ENCODE data around the gene ICE2. TPM values are rescaled to one million over a fixed set of nuclear protein-coding genes. Genes with fewer than 3 reads are reported as not detected.

Gene ICE2, protein sequence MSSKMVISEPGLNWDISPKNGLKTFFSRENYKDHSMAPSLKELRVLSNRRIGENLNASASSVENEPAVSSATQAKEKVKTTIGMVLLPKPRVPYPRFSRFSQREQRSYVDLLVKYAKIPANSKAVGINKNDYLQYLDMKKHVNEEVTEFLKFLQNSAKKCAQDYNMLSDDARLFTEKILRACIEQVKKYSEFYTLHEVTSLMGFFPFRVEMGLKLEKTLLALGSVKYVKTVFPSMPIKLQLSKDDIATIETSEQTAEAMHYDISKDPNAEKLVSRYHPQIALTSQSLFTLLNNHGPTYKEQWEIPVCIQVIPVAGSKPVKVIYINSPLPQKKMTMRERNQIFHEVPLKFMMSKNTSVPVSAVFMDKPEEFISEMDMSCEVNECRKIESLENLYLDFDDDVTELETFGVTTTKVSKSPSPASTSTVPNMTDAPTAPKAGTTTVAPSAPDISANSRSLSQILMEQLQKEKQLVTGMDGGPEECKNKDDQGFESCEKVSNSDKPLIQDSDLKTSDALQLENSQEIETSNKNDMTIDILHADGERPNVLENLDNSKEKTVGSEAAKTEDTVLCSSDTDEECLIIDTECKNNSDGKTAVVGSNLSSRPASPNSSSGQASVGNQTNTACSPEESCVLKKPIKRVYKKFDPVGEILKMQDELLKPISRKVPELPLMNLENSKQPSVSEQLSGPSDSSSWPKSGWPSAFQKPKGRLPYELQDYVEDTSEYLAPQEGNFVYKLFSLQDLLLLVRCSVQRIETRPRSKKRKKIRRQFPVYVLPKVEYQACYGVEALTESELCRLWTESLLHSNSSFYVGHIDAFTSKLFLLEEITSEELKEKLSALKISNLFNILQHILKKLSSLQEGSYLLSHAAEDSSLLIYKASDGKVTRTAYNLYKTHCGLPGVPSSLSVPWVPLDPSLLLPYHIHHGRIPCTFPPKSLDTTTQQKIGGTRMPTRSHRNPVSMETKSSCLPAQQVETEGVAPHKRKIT
- 99.1 TPM for polyA plus RNA-seq (ENCODE audit: insufficient read length)
- long read RNA-seq, donor 1, full-length matches to known transcripts, result 4 of 4 reads
- long read RNA-seq, donor 1, partial matches to known transcripts, result 0 of 4 reads
- long read RNA-seq, donor 1, other reads (novel, unspliced or antisense), result 0 of 4 reads
- long read RNA-seq, donor 2, full-length matches to known transcripts, result 6 of 13 reads
- long read RNA-seq, donor 2, partial matches to known transcripts, result 7 of 13 reads
- long read RNA-seq, donor 2, other reads (novel, unspliced or antisense), result 0 of 13 reads
- long read RNA-seq, donor 3, full-length matches to known transcripts, result 4 of 4 reads
- long read RNA-seq, donor 3, partial matches to known transcripts, result 0 of 4 reads
- long read RNA-seq, donor 3, other reads (novel, unspliced or antisense), result 0 of 4 reads
- long read RNA-seq, donor 4, partial matches to known transcripts, result 0 of 1 reads
- long read RNA-seq, donor 4, other reads (novel, unspliced or antisense), result 0 of 1 reads
- long read RNA-seq, donor 5, full-length matches to known transcripts, result 9 of 9 reads
- long read RNA-seq, donor 5, partial matches to known transcripts, result 0 of 9 reads
- long read RNA-seq, donor 5, other reads (novel, unspliced or antisense), result 0 of 9 reads
- long read RNA-seq, donor 6, full-length matches to known transcripts, result 5 of 5 reads
- long read RNA-seq, donor 6, partial matches to known transcripts, result 0 of 5 reads
- long read RNA-seq, donor 6, other reads (novel, unspliced or antisense), result 0 of 5 reads
- long read RNA-seq, donor 7, full-length matches to known transcripts, result 8 of 13 reads
- long read RNA-seq, donor 7, partial matches to known transcripts, result 5 of 13 reads
- long read RNA-seq, donor 7, other reads (novel, unspliced or antisense), result 0 of 13 reads
- long read RNA-seq, donor 8, full-length matches to known transcripts, result 2 of 2 reads
- long read RNA-seq, donor 8, partial matches to known transcripts, result 0 of 2 reads
- long read RNA-seq, donor 8, other reads (novel, unspliced or antisense), result 0 of 2 reads

GRCh38 chr15:60478566-60479360 is at the start of gene ICE2:
ICE2 (minus strand) TSS chr15:60479142; CDS start chr15:60477977, 1,165 bp downstream.
- peak; percentile 94 for DNase-seq

GRCh38 chr15:60528530-60528929 is 49.6 kb upstream of the ICE2 start:
- no peak for DNase-seq

DNA sequence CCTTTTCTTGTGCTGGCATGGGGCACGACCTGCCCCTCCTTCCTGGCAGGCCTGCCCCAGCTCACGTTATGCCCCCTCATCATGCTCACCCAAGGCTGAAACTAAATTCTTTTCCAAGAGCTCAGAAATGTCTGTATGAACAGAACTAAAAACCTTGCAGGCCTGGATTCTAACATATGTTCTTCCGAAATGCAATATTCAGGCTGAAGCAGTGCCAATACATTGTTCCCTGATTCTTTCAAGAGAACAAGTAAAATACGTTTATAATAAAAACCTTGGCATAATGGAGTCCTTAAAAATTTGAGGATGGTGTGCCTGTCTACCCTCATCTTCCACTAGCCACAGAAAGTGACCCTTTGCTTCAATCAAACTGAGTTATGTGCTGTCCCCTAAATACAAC is 48.5 kb upstream of the ICE2 start:
- DNase-seq, result no peak

DNA sequence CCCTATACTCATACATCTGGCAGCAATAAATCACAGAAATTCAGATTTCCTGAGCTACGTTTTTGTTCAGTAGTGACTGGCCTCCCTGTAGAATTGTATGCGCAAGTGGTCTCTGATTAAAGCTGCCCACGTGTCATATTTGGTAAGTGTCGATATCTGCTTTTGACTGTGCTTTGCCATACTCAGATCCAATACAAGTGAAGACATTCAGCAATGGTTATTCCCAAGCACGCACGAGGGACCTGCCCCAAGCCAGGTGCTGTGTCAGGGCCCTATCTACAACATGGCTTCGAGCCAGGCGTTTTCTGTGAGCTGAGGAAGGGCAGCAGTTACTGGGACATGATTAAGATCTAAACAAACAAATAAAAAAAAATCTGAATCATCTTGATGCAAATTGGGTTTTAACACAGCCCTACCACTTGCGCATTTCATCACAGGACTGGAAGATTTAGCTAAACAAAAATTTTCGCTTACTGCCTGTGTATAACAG is 47.2 kb upstream of the ICE2 start:
- DNase-seq, result no peak

DNA sequence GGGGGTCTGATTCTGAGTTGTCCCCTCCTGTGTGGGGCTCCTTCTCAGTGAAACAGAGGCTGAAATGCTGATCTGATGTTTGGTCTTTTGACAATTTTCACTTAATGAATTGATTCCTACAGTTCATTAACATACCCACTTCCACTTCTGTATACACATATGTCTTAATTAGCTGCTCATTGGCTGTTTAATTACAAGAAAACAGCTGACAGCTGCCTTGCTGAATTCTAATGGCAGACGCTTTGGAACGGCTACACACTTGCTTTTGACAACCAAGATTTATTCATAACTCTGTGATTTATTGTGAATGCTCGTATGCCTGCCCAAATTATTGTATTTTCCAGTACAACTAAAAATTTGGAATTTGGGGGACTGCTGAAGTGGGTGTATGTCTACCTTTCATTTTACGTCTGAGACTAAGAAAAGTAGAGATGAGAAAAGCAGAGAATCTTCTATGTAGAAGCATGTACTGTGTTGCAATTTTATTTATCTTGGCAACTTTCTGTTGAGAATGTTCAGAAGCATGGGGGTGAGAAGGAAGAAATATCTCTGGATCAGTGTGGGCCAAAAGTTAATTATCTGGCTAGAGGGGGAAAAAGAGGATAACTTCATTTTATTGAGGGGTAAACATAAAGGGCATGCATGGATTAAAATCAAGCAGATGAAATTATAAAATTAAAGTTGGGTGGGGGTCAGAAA is 46.5 kb upstream of the ICE2 start:
- DNase-seq, result no peak

GRCh38 chr15:60523056-60523455 is 44.1 kb upstream of the ICE2 start:
- no peak for DNase-seq

DNA sequence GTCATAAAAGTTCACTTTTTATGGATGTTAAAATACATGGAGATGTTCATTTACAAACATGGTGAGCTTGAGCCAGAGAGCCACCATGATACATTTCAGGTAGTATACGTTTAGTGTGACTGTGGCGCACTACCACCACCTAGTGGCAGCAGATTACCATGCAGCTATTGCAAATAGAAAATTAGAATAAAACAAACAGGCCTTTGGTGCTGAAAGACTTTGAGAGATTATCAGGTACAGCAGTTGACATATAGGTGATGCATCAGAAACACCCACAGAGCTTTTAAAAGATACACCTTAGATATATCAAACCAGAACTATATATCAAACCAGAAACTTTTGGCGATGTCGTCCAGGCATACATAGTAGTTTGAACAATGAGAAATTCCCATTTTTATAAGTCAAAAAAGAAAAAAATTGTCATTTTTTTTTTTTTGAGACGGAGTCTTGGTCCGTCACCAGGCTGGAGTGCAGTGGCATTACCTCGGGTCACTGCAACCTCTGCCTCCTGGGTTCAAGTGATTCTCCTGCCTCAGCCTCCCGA is 42.0 kb upstream of the ICE2 start:
- peak; percentile 61 for DNase-seq

DNA sequence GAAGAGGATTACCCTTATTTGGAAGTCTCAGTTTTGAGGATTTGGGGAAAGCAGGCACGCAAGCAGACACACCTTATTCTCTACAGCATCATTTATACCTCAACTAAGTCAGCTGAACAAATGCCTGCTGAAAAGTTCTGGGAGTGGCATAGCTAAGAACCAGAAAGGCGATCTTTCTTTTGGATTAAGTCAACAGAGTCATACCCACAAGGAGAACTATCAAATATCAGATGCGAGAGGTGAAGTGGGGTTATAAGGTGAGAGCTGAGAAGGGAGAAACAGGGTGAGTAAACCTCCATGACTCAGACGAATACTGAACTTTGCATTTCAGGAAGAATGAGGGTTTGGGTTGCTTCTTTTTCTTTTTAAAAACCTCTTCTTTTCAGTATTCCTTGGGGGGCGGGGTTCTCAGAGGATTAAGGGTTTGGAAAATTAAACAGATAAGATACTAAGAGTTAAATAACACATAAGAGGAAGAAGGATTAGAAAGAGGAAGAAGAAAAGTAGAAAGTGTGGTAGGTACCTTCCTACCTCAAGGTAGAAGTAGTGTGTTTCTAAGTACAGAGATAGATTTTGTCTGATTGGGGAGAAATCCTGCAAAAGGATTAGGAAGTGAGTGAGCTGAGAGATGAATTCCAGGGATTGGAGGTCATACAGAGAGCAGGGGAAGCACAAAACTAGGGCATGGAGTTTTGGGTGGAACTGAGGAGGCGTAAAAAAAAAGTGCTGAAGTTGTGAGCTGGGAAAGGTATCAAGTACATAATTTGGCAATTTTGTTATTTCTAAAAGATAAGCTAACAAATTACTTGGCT is 41.3 kb upstream of the ICE2 start:
- no peak for DNase-seq

DNA sequence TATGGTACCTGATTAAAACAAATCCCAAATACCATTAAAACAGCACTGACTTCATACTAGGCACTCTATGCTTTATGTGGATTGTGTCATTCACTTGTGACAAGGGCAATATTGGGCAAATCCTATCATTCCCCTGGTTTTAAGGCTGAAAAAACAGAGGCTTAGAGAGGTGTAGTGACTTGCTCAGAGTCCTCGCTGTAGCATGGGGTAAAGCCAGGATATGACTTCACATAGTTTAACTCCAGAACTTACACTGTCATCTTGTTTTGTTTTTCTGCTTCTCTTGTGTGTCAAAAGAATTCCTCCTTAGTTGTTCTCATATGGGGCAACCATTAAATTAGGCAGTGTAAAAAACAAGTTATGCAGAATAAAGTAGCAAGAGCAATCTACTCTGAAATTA is 40.3 kb upstream of the ICE2 start:
- no peak for DNase-seq

DNA sequence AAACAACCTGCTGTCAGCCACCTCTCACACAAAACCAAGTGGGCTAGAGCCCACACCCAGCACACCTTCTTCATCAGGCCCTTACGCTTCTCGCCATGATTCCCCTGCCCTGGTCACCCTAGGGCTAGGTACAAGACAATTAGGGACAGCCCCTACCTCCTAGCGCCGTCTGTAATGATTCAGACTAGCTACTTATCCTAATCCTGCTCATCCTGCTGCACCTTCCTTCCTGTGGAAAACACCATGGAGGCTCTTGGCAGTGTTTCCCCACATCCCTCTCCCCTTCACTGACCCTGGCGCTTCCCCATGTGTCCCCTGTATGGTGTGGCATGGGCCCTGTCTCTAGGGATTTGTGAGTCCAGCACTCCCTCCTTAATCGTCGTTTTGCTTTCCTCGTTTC is 39.6 kb upstream of the ICE2 start:
- no peak for DNase-seq

DNA sequence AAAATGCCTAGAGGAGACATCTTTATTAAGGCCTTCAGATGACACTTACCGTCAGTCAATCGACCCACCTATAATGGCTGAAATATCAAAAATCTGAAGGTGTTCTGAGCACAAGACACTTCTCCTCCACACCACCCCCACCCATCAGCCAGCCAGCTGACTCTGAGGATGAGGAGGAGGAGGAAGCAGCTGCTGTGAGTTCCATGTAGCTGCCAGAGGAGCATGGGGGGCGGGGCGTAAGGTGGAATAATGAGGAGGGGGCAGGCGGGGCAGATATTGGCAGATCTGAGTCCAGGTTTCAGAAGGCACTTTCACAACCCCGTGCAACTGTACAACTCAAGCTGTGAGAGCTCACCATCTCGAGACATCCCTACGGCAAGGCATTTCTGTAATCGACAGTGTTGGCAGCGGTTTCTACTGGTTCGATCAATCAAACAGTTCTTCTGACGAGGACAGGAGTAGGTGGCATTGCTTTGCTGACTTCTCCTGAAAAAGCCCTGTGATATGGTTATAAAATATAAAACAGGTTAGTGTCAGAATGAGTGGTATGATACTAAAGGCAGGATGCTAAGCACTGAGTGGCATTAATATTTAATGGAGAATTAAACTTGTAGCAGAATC is 35.4 kb upstream of the ICE2 start:
- no peak for DNase-seq

DNA sequence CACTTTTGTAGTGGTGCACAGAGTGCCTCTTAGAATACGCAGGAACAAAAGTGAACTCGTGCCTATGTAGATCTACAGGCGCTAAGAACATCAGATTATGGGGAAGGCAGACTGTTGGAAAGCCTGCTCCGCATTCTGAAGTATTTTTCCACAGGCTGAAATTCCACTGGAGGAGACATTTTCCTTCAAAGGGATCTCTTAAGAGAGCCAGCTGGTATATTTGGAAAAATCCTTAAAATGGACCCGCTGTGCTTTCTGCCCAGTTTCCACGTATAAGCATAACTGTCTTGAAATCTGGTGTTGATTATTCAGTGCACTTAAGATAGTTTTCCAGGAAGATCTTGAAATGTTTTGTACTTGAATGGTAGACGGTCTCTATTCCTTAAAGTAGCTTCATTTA is 34.7 kb upstream of the ICE2 start:
- DNase-seq, result no peak

DNA sequence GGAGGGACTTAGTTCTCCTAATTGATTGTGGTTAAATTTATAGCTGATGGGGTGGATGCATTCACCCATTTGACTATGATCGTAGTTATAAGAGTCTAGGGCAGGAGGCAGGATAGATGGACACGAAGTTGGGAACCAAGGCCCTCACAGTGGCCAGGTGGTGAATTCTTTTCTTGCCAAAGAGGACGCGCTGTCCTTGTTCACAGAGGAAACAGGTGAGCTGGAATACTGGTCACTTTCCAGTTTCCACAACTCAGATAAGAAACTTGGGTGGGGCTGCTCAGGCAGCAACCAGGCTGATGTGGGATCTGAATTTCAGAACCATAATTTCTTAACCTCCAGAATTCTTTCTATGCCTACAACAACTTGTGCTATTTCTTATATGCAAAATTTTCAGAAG is 34.0 kb upstream of the ICE2 start:
- DNase-seq, result no peak

- no peak for DNase-seq
Observed at GRCh38 chr15:60511351-60512031, 32.5 kb upstream of the ICE2 start.

- no peak for DNase-seq
Observed at GRCh38 chr15:60510006-60510405, 31.1 kb upstream of the ICE2 start.

DNA sequence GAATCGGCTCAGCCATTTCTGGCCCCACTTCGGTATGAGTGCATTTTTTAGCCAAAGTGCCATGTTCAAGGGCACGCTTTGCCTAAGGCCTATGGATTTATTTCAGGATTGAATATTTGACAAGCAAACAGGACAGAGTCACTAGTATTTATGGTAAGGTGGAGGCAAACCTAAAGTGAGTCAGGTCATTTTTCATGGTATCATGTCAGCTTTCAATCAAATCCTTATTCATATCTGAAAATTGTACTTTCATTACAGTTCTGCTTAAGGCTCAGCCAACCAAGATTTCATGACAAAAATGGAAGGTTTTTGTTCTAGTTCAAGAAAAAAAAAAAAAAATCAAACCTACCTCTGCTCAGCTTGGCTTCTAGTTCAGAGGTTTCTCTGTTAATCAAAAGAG is 30.5 kb upstream of the ICE2 start:
- DNase-seq, result no peak

GRCh38 chr15:60508442-60508841 is 29.5 kb upstream of the ICE2 start:
- no peak for DNase-seq

Data from left kidney (tissue), 8 donors.